ELR (cell line): ENCODE measurements around the gene NPIPB2.

Source experiments
- DNase-seq: peaks from one replicate; pipeline ENCODE4 v3.0.0-alpha.2; 2015; ENCODE audit warnings: low read depth

The NPIPB2 gene

DNA sequence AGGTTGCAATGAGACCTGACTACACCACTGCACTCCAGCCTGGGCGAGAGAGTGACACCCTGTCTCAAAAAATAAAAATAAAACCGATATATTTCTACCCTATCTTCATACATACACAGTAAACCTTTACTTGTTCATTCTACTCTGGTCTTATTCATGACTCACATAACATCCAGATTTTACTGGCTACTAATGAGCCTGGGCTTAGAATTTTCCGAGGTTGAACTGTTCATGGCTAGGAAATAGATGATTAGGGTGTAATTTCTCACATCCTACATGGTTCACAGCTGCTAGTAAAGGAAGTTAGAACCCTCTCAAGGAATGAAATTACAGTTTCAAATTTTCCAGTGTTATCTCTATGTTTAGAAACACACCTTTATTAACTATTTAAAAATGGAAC is 40.8 kb downstream of the NPIPB2 start:
- DNase-seq: no peak

DNA sequence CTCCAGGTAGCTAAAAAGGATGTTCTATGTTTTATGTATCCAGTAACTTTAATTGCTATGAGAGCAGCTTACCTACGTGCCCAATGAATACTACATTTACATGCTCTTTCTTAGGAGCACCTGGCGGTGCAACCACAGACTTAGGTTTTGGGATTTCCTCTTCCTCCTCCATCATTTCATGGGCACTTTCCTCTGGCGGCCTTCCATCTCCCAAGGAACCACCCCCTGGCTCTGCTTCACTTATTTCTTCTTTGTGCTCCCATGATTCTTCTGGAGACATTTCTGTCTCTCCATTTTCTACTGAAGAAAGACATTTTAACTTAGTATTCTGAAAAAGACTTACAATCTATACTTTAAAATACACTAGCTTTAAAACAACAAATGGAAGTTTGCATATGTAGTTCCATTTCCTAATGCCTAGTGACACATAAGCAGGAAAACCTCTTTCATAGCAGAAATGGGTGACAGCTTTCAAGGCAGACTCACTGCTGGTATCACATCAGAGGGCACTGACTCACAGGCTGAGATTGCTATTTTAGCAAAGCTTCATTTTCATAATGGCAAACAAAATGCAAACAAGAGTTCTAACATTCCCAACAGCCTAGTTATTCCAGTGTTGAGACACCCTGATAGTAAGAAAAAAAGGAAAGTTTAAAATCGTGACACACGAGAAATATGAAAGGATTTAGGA is 45.2 kb downstream of the NPIPB2 start:
- peak; percentile 78 for DNase-seq

DNA sequence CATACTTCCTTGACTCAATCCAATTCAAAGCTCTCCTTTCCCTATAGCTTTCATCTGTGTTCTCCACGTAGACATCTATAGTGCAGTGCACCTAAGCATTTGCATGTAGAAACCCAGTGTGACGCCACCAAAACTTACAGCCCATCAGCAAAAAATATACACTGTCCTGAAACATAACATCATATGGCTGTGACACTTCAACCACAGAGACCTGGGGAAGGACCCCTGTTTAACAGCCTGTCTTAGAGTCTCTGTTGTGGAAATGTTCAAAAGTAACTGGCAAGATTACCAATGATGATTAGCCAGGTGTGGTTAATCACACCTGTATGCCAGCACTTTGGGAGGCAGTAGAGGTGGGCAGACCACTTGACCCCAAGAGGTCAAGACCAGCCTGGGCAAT is 48.3 kb downstream of the NPIPB2 start:
- DNase-seq: no peak

DNA sequence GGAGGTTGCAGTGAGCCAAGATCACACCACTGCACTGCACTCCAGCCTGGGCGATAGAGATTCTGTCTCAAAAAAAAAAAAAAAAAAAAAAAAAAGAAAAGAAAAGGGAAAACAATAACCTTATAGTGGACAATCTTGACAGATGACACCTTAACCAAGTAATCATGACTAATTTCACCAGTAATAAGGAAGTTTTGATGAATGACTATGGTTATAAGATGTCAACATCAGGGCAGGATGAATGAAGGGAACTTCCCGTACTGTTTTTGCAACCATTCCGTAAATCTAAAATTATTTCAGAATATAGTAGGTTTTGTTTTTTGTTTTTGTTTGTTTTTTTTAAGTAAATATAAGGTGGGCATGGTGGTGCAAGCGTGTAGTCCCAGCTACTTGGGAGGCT is 49.1 kb downstream of the NPIPB2 start:
- DNase-seq: no peak

DNA sequence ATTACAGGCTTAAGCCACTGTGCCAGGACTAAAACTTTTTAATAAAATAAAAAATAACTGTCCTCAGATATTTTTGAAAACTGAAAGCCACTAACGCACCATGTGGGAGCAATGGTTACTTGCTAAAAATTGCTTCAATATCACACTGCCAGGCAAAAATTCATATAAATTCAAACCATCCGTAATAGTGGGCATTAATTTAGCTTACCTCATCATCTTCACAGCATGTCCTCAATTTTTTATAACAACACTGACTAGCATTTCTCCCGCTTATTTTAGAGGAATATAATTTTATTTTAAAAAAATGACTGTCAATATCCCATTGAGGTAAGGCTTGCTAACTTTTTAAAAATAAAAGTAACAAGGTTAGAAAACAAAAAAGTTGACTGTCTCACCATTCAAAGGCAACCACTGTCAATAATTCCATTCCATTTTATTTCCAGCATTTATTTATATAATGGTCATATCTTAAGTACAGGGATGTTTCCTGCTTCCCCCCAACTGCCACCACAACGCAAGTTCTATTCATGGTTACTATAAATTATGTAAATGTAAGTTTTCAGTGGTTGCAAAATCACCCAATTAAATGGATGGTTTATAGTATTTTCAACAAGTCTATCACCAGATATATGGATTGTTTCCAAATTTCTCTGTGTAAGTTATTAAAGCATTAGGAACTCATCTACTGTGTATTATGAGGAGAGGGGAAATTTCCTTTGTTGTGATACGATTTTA is 51.4 kb downstream of the NPIPB2 start:
- no peak for DNase-seq

DNA sequence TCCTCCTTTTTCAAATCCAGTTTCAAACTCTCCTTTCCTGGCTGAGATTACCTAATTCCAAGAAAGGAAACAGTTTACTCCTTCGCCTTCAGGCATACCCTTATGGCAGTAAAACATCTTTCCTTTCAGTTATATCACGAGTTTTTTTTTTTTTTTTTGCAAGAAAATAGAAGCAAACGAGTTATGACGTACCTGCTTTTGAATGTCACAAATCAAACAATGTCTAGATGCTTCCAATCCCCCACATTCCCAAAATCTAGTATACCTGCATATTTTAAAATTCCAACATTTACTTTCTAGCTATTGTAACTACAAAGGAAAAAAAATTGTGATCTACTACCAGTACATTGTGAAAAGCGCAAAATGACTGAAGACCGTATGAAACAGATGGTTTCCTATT is 55.0 kb downstream of the NPIPB2 start:
- DNase-seq: no peak

DNA sequence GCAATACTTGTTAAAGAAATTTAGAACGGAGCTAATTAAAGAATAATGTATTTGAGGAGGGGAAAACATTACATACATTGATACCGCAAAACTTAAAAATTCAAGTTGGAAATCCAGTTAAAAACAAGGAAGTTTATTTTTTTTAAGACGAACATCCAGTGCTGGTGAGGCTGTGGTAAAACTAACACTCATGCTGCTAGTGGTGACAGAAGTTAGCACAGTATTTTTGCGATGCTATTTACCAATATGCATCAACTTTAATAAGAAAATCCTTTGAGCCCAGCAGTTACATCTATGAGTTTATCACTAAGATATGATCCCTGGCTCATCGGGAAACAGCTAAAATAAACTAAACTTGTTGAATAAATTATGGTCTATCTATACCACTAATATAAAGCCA is 57.8 kb downstream of the NPIPB2 start:
- DNase-seq: no peak

DNA sequence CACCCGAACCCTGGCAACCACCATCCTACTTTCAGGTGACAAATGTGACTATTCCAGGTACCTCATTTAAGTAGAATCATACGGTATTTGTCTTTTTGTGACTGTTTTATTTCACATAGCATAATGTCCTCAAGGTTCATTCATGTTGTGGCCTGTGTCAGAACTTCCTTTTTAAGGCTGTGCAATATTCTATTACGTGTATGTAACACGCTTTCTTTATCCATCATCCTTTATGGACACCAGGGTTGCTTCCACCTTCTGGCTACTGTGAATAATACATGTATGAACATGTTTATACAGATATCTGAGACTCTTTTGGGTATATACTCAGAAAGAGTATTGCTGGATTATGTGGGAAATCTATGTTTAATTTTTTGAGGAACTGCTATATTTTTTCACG is 61.8 kb downstream of the NPIPB2 start:
- DNase-seq: no peak

DNA sequence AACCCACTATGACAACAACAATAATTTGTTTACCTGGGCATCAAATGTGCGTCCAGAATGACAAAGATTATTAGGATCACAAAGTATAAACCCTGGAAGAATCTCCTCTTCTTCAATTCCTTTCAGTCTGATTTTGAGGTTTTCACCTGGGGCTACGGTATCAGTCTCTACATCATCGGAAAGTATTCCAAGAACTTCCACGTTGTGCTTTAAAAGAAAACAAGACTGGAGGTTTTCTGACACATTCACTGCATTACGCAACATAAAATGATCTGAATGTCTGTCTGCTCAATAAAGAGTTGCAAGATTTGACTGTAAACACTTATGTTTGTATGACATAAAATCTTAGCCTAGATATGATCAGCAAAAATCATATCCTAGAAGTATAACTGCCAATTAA is 64.5 kb downstream of the NPIPB2 start:
- DNase-seq: peak; percentile 25
